Tibial nerve (tissue), 4 donors: ENCODE measurements around the gene CCDC88C. TPM values are rescaled to one million over a fixed set of nuclear protein-coding genes. Genes with fewer than 3 reads are reported as not detected.

Experiments used
- DNase-seq, 2 donors: peaks; one replicate each; pipeline ENCODE4 v3.0.0-alpha.2; 2019; ENCODE audit warnings: low spot score in 2 of 2
- H3K27ac ChIP-seq, 4 donors: fragments of 200-600 bp; sonication (generic) in 3 of 4; one replicate each; pipeline ENCODE4 v1.5.1; 2017 to 2019; ENCODE audit warnings: mild to moderate bottlenecking in 1 of 4
- H3K27me3 ChIP-seq, 2 donors: fragments of 200-600 bp; sonication (generic) in 1 of 2; one replicate each; pipeline versions ENCODE4 v1.5.1 to v1.6.0; 2017 to 2019
- H3K36me3 ChIP-seq, 3 donors: fragments of 200-600 bp; sonication (generic); one replicate each; pipeline ENCODE4 v1.5.1; 2018 to 2019
- H3K4me1 ChIP-seq, 4 donors: fragments of 200-600 bp; sonication (generic) in 3 of 4; one replicate each; pipeline ENCODE4 v1.5.1; 2017 to 2019
- H3K4me3 ChIP-seq, 4 donors: fragments of 200-600 bp; sonication (generic) in 3 of 4; one replicate each; pipeline ENCODE4 v1.5.1; 2017 to 2019; ENCODE audit warnings: mild to moderate bottlenecking in 1 of 4, moderate library complexity in 1 of 4
- H3K9me3 ChIP-seq, 4 donors: fragments of 200-600 bp; sonication (generic) in 3 of 4; one replicate each; pipeline ENCODE4 v1.5.1; 2017 to 2019
- CTCF ChIP-seq, 5 experiments: fragments of 200-600 bp in 3 of 5; fragments of 450-650 bp in 2 of 5; sonication (generic) in 3 of 5; IDR thresholded peaks; one replicate each; pipeline ENCODE4 v1.5.1; 2016 to 2019; ENCODE audit warnings: antibody characterized with exemption in 5 of 5, mild to moderate bottlenecking in 3 of 5, moderate library complexity in 2 of 5
- EP300 ChIP-seq, 2 donors: sonication (generic); formaldehyde crosslinking; IDR thresholded peaks; one replicate each; pipeline ENCODE4 v1.6.1; 2017; ENCODE audit warnings: antibody characterized with exemption in 2 of 2, mild to moderate bottlenecking in 1 of 2
- POLR2A ChIP-seq, 2 donors: fragments of 450-650 bp; IDR thresholded peaks; one replicate each; pipeline ENCODE4 v1.6.1; 2017; ENCODE audit warnings: antibody characterized with exemption in 2 of 2, mild to moderate bottlenecking in 2 of 2, moderate library complexity in 2 of 2
- WGBS, 2 donors: methylation state at CpG; one replicate each; pipeline ENCODE4 v1.1.5; 2018; 5-methylcytosine and 5-hydroxymethylcytosine counted together
- total RNA-seq, 4 donors: library from RNA; depleted of rRNA; stranded (reverse); fragments of >200 nt; gene quantifications; one replicate each; pipeline ENCODE4 v1.1.0, GENCODE V29; 2016

Gene CCDC88C, protein sequence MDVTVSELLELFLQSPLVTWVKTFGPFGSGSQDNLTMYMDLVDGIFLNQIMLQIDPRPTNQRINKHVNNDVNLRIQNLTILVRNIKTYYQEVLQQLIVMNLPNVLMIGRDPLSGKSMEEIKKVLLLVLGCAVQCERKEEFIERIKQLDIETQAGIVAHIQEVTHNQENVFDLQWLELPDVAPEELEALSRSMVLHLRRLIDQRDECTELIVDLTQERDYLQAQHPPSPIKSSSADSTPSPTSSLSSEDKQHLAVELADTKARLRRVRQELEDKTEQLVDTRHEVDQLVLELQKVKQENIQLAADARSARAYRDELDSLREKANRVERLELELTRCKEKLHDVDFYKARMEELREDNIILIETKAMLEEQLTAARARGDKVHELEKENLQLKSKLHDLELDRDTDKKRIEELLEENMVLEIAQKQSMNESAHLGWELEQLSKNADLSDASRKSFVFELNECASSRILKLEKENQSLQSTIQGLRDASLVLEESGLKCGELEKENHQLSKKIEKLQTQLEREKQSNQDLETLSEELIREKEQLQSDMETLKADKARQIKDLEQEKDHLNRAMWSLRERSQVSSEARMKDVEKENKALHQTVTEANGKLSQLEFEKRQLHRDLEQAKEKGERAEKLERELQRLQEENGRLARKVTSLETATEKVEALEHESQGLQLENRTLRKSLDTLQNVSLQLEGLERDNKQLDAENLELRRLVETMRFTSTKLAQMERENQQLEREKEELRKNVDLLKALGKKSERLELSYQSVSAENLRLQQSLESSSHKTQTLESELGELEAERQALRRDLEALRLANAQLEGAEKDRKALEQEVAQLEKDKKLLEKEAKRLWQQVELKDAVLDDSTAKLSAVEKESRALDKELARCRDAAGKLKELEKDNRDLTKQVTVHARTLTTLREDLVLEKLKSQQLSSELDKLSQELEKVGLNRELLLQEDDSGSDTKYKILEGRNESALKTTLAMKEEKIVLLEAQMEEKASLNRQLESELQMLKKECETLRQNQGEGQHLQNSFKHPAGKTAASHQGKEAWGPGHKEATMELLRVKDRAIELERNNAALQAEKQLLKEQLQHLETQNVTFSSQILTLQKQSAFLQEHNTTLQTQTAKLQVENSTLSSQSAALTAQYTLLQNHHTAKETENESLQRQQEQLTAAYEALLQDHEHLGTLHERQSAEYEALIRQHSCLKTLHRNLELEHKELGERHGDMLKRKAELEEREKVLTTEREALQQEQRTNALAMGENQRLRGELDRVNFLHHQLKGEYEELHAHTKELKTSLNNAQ (N-terminal part only)
- 10 to 100 TPM in 1 of 4 donors, 1 to 10 TPM in 3; 3.6 to 12.6 (median 6.8) TPM for total RNA-seq

- Histone ChIP-seq H3K36me3 (no peaks in the 10 kb centered on the region), H3K4me3 (peak within 1 kb of the TSS; percentile 39 to 84 (median 50)), H3K4me1 (peaks cover 0 to 26% (median 7%) of the 10 kb centered on the region in 4 donors), H3K27ac (peak within 1 kb of the TSS in 2 of 4 donors; percentile 9 to 79), H3K9me3 (no peaks in the 10 kb centered on the region), H3K27me3 (peaks cover 0 to 17% of the 10 kb centered on the region in 2 donors)
- WGBS, 2 donors: 1 to 2% methylated on average over 40 to 45 of the region's 103 CpGs
- DNase-seq: no peak
- TF ChIP-seq EP300 (IDR thresholded peaks at IDR 0.05) (no peak), POLR2A (IDR thresholded peaks at IDR 0.05) (no peak), CTCF (IDR thresholded peaks at IDR 0.05) (no peak)
Observed at GRCh38 chr14:91417120-91417982, at the start of gene CCDC88C. CCDC88C (minus strand) TSS chr14:91417820; CDS start chr14:91417690, 130 bp downstream.

DNA sequence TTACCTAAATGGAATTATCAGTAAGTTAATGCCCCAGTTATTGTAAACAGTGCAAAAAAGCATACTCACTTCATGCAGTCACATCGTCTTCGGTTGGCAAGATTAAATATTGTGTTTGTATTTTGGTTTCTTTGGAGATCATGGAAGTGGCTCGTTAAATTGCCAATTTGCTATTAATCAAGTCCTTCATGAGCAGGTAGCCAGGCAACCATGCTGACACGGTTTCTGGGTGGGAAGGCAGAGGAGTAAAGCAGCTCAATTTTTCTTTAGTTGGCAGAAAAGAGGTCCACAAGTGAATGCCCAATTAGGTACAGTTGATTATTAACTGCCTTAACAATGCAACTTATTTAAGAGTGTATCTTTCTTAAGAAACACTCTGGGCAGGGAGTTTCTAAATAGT, 48.6 kb upstream of the CCDC88C start:
- no peaks in the 10 kb centered on the region for H3K27me3 ChIP-seq
- TF ChIP-seq POLR2A (IDR thresholded peaks at IDR 0.05) (no peak), EP300 (IDR thresholded peaks at IDR 0.05) (no peak), CTCF (IDR thresholded peaks at IDR 0.05) (no peak)
- H3K36me3 ChIP-seq: peaks cover 2 to 82% (median 23%) of the 10 kb centered on the region in 3 donors
- no peaks in the 10 kb centered on the region for H3K9me3 ChIP-seq
- H3K4me1 ChIP-seq: no peaks in the 10 kb centered on the region
- no peak overlapping the region for H3K27ac ChIP-seq
- no peak for DNase-seq
- WGBS, 2 donors: 71 to 72% methylated on average over 4 of the region's 4 CpGs
- H3K4me3 ChIP-seq: no peak overlapping the region

DNA sequence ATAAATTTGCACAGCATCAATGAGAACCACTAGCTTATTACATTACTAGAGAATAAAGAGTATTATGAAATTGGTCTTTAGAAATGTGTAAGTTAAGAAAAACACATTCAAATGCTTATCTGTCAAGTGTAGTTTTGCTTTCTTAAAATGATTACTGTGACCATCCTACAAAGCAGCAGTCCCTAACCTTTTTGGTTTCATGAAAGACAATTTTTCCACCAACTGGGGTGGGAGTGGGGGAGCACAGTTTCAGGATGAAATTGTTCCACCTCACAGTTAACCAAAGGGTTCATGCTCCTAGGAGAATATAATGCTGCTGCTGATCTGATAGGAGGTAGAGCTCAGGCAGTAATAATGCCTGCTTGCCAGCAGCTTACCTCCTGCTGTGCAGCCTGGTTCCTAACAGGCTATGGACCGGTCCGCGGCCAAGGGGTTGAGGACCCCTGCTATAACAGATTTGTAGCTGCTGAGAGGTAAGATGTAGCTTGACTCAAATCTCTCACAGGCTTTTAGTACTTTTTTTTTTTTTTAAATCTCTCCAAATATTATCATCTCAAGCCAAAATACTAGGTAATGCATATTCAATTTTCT, 47.1 kb upstream of the CCDC88C start:
- no peaks in the 10 kb centered on the region for H3K27me3 ChIP-seq
- TF ChIP-seq EP300 (IDR thresholded peaks at IDR 0.05) (no peak), POLR2A (IDR thresholded peaks at IDR 0.05) (no peak), CTCF (IDR thresholded peaks at IDR 0.05) (no peak)
- 59 to 80% methylated on average over 3 of the region's 3 CpGs for WGBS, 2 donors
- no peak overlapping the region for H3K4me3 ChIP-seq
- no peak for DNase-seq
- peaks cover 4 to 82% (median 25%) of the 10 kb centered on the region in 3 donors for H3K36me3 ChIP-seq
- no peak overlapping the region for H3K27ac ChIP-seq
- no peaks in the 10 kb centered on the region for H3K4me1 ChIP-seq
- H3K9me3 ChIP-seq: no peaks in the 10 kb centered on the region

DNA sequence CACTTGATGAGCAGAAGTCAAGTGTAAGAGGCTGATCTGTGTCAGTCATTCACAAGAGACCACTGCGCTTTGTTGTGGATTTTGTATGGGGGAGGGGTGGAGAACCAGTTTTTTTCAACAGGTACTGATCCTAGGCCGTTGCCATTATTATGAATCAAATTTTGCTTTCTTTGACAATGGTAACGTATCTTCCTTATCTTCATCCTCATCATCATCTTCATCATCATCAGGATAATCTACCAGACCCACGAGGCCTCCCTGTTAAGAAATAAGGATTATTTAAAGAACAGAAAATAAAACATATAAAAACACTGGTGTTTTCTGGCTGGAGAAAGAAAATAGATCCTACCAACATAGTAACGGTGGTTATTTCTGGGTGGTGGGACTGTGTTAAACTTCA, 41.0 kb upstream of the CCDC88C start:
- WGBS, 2 donors: 87 to 88% methylated on average over 5 of the region's 5 CpGs
- no peak overlapping the region for H3K27ac ChIP-seq
- no peak overlapping the region for H3K4me3 ChIP-seq
- no peaks in the 10 kb centered on the region for H3K4me1 ChIP-seq
- no peak for TF ChIP-seq CTCF (IDR thresholded peaks at IDR 0.05)
- no peak for TF ChIP-seq EP300 (IDR thresholded peaks at IDR 0.05)
- no peak for TF ChIP-seq POLR2A (IDR thresholded peaks at IDR 0.05)
- H3K27me3 ChIP-seq: no peaks in the 10 kb centered on the region
- H3K36me3 ChIP-seq: peaks cover 5 to 84% (median 25%) of the 10 kb centered on the region in 3 donors
- no peak for DNase-seq
- H3K9me3 ChIP-seq: no peaks in the 10 kb centered on the region
